Gastrocnemius medialis (tissue), 4 donors: Measurements from ENCODE around the gene LAMA4. TPM values are rescaled to one million over a fixed set of nuclear protein-coding genes. Genes with fewer than 3 reads are reported as not detected.

Source experiments
- ATAC-seq, 2 donors: fragments of 150-250 bp; one replicate each; pipeline ENCODE4 v1.9.1; 2016
- DNase-seq, 2 donors: peaks; one replicate each; pipeline ENCODE4 v3.0.0-alpha.2; 2019
- H3K27ac ChIP-seq, 4 donors: fragments of 200-600 bp; sonication (generic); 1 replicate in 1 of 4; 2 replicates in 3 of 4; pipeline ENCODE4 v1.5.1; 2016 to 2018; ENCODE audit warnings: mild to moderate bottlenecking in 2 of 4, moderate library complexity in 1 of 4
- H3K27me3 ChIP-seq, 3 donors: fragments of 200-600 bp; sonication (generic) in 2 of 3; 1 replicate in 1 of 3; 2 replicates in 2 of 3; pipeline versions ENCODE4 v1.5.1 to v1.6.0; 2016 to 2019; ENCODE audit warnings: mild to moderate bottlenecking in 1 of 3, moderate library complexity in 1 of 3
- H3K36me3 ChIP-seq, 2 donors: fragments of 200-600 bp; sonication (generic) in 1 of 2; one replicate each; pipeline ENCODE4 v1.5.1; 2017 to 2018
- H3K4me1 ChIP-seq, 2 donors: fragments of 200-600 bp; sonication (generic) in 1 of 2; one replicate each; pipeline ENCODE4 v1.5.1; 2016 to 2017; ENCODE audit warnings: mild to moderate bottlenecking in 2 of 2
- H3K4me3 ChIP-seq, 4 donors: fragments of 200-600 bp; sonication (generic) in 3 of 4; 1 replicate in 1 of 4; 2 replicates in 3 of 4; pipeline ENCODE4 v1.5.1; 2016 to 2019; ENCODE audit warnings: mild to moderate bottlenecking in 2 of 4
- H3K9me3 ChIP-seq, 3 donors: fragments of 200-600 bp; sonication (generic) in 2 of 3; 1 replicate in 1 of 3; 2 replicates in 2 of 3; pipeline ENCODE4 v1.5.1; 2016 to 2019
- CTCF ChIP-seq, 5 experiments: fragments of 450-650 bp in 3 of 5; fragments of 200-600 bp in 2 of 5; sonication (generic) in 2 of 5; IDR thresholded peaks in 4 of 5; conservative IDR thresholded peaks in 1 of 5; 1 replicate in 4 of 5; 2 replicates in 1 of 5; pipeline ENCODE4 v1.5.1; 2016 to 2019; ENCODE audit warnings: antibody characterized with exemption in 5 of 5, mild to moderate bottlenecking in 3 of 5, moderate library complexity in 3 of 5
- POLR2A ChIP-seq, 2 donors: fragments of 450-650 bp; IDR thresholded peaks; one replicate each; pipeline ENCODE4 v1.6.1; 2017; ENCODE audit warnings: antibody characterized with exemption in 2 of 2, mild to moderate bottlenecking in 2 of 2, moderate library complexity in 2 of 2
- in situ Hi-C, 4 donors: fragments of 200-750 bp; cut with MboI; loops; one replicate each; pipeline versions ENCODE4 v1.15.0 to v1.8.0; 2017; ENCODE audit warnings: low sequenced_read_pairs in 4 of 4
- intact Hi-C: fragments of 100-400 bp; cut with DNase I; formaldehyde crosslinking; loops from one replicate; pipeline ENCODE4 v1.15.1; 2023; ENCODE audit warnings: low total_unique reads
- total RNA-seq, 4 donors: library from RNA; depleted of rRNA; stranded (reverse); fragments of >200 nt; gene quantifications; one replicate each; pipeline versions ENCODE4 v1.1.0 to v1.2.3, GENCODE V29; 2016

The LAMA4 gene
- total RNA-seq: 10 to 100 TPM in 1 of 4 donors, 1 to 10 TPM in 3; 4.4 to 19.1 (median 7.4) TPM

- in situ Hi-C loops (loop anchor here in 1 of 4 donors (10.0 kb wide), 1 partner anchor 49 kb away; no protein-coding TSS in a partner anchor), intact Hi-C loops (loop anchor here (10.0 kb wide), 1 partner anchor 49 kb away; no protein-coding TSS in a partner anchor)
- H3K9me3 ChIP-seq: no peaks in the 10 kb centered on the region
- H3K27me3 ChIP-seq: no peaks in the 10 kb centered on the region
- TF ChIP-seq CTCF (IDR thresholded peaks at IDR 0.05 in 4 of 5, conservative IDR thresholded peaks at IDR 0.05 in 1 of 5) (no peak), POLR2A (IDR thresholded peaks at IDR 0.05) (peak in 1 of 2 donors; percentile 24)
- DNase-seq: no peak
- peak; percentile 50 to 53 for ATAC-seq
- peak within 1 kb of the TSS; percentile 67 to 86 (median 70) for H3K4me3 ChIP-seq
- H3K27ac ChIP-seq: peak within 1 kb of the TSS; percentile 72 to 82 (median 80)
- H3K36me3 ChIP-seq: no peaks in the 10 kb centered on the region
- H3K4me1 ChIP-seq: peaks cover 0 to 8% of the 10 kb centered on the region in 2 donors
Observed at GRCh38 chr6:112253841-112254816, at the start of gene LAMA4. LAMA4 (minus strand) TSS chr6:112254567; CDS start chr6:112254150, 417 bp downstream.

GRCh38 chr6:112302142-112302705 is 47.9 kb upstream of the LAMA4 start:
- in situ Hi-C loops: loop anchor here in 1 of 4 donors (10.0 kb wide), 1 partner anchor 127 kb away; no protein-coding TSS in a partner anchor
- H3K27ac ChIP-seq: no peak overlapping the region
- ATAC-seq (no peak), DNase-seq (no peak)
- TF ChIP-seq CTCF (IDR thresholded peaks at IDR 0.05 in 4 of 5, conservative IDR thresholded peaks at IDR 0.05 in 1 of 5) (no peak), POLR2A (IDR thresholded peaks at IDR 0.05) (no peak)
- no peaks in the 10 kb centered on the region for H3K36me3 ChIP-seq
- no peaks in the 10 kb centered on the region for H3K9me3 ChIP-seq
- no peaks in the 10 kb centered on the region for H3K27me3 ChIP-seq
- H3K4me1 ChIP-seq: no peaks in the 10 kb centered on the region
- intact Hi-C loops: no loop called here
- no peak overlapping the region for H3K4me3 ChIP-seq

GRCh38 chr6:112300896-112301295 is 46.5 kb upstream of the LAMA4 start:
- TF ChIP-seq CTCF (IDR thresholded peaks at IDR 0.05 in 4 of 5, conservative IDR thresholded peaks at IDR 0.05 in 1 of 5): no peak
- no peak for TF ChIP-seq POLR2A (IDR thresholded peaks at IDR 0.05)
- in situ Hi-C loops: loop anchor here in 1 of 4 donors (10.0 kb wide), 1 partner anchor 126 kb away; no protein-coding TSS in a partner anchor
- Histone ChIP-seq H3K9me3 (no peaks in the 10 kb centered on the region), H3K27me3 (no peaks in the 10 kb centered on the region), H3K36me3 (no peaks in the 10 kb centered on the region), H3K4me3 (no peak overlapping the region), H3K4me1 (no peaks in the 10 kb centered on the region), H3K27ac (no peak overlapping the region)
- intact Hi-C loops: no loop called here
- DNase-seq: no peak
- ATAC-seq: no peak

- intact Hi-C loops: no loop called here
- no peaks in the 10 kb centered on the region for H3K9me3 ChIP-seq
- H3K36me3 ChIP-seq: no peaks in the 10 kb centered on the region
- H3K4me3 ChIP-seq: no peak overlapping the region
- TF ChIP-seq CTCF (IDR thresholded peaks at IDR 0.05 in 4 of 5, conservative IDR thresholded peaks at IDR 0.05 in 1 of 5) (no peak), POLR2A (IDR thresholded peaks at IDR 0.05) (no peak)
- DNase-seq: no peak
- in situ Hi-C loops: no loop called here
- H3K4me1 ChIP-seq: no peaks in the 10 kb centered on the region
- peak overlapping the region; percentile 25 to 57 (median 41) for H3K27ac ChIP-seq
- H3K27me3 ChIP-seq: no peaks in the 10 kb centered on the region
- peak; percentile 33 to 46 for ATAC-seq
Observed at GRCh38 chr6:112298816-112299281, 44.5 kb upstream of the LAMA4 start.
